ENCODE results near the gene PIK3R6. TPM values are rescaled to one million over a fixed set of nuclear protein-coding genes. Genes with fewer than 3 reads are reported as not detected.
"Not testable (repeated sequence)": the region's sequence is repeated elsewhere in the genome, so short reads cannot be mapped to it uniquely, and the experiment has no call there.

Gene PIK3R6
- total RNA-seq, 1 donor from 2014 or later: 2.5 TPM

- no peak overlapping the region for H3K4me3 ChIP-seq
- H3K27ac ChIP-seq: no peak overlapping the region
- no peak for TF ChIP-seq CTCF (IDR thresholded peaks at IDR 0.05)
- intact Hi-C loops (cut with DNase I): no loop called here
- H3K27me3 ChIP-seq (ENCODE audit: low read depth): peaks cover 5% of the 10 kb centered on the region
- H3K9me3 ChIP-seq: no peaks in the 10 kb centered on the region
- peaks cover 15% of the 10 kb centered on the region for H3K4me1 ChIP-seq
- ATAC-seq (no peak), DNase-seq (no peak)
- H3K36me3 ChIP-seq: no peaks in the 10 kb centered on the region
Measured at GRCh38 chr17:8857919-8858318, 9.6 kb downstream of the PIK3R6 start.

DNA sequence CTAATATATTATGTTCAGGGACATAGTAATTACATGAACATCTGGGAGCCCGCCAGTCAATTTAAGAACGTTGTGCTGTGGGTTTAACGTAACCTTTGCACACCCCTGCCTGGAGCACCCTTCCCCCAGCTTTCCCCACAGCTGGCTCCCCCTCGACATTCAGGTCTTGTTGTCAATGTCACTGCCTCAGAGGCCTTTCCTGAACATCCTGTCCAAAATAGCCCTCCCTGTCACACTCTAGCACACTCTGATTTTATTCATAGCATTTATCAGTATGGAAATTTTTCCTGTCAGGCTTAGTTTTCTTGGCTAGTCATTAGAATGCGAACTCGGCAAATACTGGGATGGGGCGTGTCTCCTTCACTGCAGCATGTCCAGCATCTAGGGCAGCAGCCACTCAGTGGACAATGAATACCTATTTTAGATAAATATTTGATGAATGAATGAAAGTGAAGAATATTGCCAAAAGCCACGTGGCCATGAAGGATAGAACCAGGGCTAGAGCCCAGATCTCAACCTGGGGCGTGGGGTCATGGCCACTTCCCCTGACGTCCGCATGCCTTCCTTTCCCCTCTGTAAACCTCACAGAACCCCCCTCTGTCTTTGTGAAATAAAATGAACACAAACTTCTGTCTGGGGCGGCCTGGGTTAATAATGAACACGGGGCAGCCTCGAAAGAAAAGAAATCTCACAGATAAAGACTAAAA lies 10.5 kb downstream of the PIK3R6 start:
- Histone ChIP-seq H3K36me3 (no peaks in the 10 kb centered on the region), H3K27ac (no peak overlapping the region), H3K4me1 (peaks cover 14% of the 10 kb centered on the region), H3K4me3 (no peak overlapping the region), H3K27me3 (ENCODE audit: low read depth) (peaks cover 5% of the 10 kb centered on the region), H3K9me3 (no peaks in the 10 kb centered on the region)
- DNase-seq: no peak
- intact Hi-C loops (cut with DNase I): no loop called here
- no peak for TF ChIP-seq CTCF (IDR thresholded peaks at IDR 0.05)
- no peak for ATAC-seq

GRCh38 chr17:8856205-8856603 lies 11.3 kb downstream of the PIK3R6 start:
- H3K27ac ChIP-seq; H3K36me3 ChIP-seq; DNase-seq; intact Hi-C loops (cut with DNase I); H3K4me1 ChIP-seq; H3K27me3 ChIP-seq (ENCODE audit: low read depth); H3K4me3 ChIP-seq; H3K9me3 ChIP-seq; ATAC-seq: not testable (repeated sequence)

GRCh38 chr17:8855477-8856204 lies 11.8 kb downstream of the PIK3R6 start:
- intact Hi-C loops (cut with DNase I): no loop called here
- Histone ChIP-seq H3K27ac (no peak overlapping the region), H3K36me3 (no peaks in the 10 kb centered on the region), H3K4me3 (no peak overlapping the region), H3K4me1 (peaks cover 10% of the 10 kb centered on the region), H3K9me3 (no peaks in the 10 kb centered on the region), H3K27me3 (ENCODE audit: low read depth) (peaks cover 5% of the 10 kb centered on the region)
- ATAC-seq: no peak
- no peak for DNase-seq
- no peak for TF ChIP-seq CTCF (IDR thresholded peaks at IDR 0.05)

DNA sequence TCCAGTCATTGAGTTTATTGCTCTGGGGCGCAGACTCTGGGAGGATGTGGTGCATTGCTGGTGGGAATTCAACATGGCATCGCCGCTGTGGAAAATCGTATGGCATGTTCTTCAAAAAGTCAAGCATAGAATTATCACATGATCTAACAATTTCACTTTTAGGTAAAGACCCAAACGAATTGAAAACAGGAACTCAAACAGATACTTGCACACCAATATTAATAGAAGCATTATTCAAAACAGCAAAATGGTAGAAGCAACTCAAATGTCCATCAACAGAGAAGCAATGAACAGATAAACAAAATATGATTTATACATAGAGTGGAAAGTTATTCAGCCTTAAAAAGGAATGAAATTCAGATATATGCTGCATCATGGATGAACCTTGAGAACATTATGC lies 15.9 kb downstream of the PIK3R6 start:
- H3K4me3 ChIP-seq: no peak overlapping the region
- no peak for TF ChIP-seq CTCF (IDR thresholded peaks at IDR 0.05)
- no peaks in the 10 kb centered on the region for H3K4me1 ChIP-seq
- H3K9me3 ChIP-seq: no peaks in the 10 kb centered on the region
- intact Hi-C loops (cut with DNase I): no loop called here
- no peak for ATAC-seq
- peaks cover 5% of the 10 kb centered on the region for H3K27me3 ChIP-seq (ENCODE audit: low read depth)
- DNase-seq: no peak
- no peaks in the 10 kb centered on the region for H3K36me3 ChIP-seq
- H3K27ac ChIP-seq: no peak overlapping the region

Measured in lower lobe of right lung (tissue), 2 donors.